H9 (cell line): ENCODE results near the gene RAI14. TPM values are rescaled to one million over a fixed set of nuclear protein-coding genes. Genes with fewer than 3 reads are reported as not detected.

Experiments used
- DNase-seq: peaks from one replicate; pipeline ENCODE4 v3.0.0-alpha.2; 2017
- H2AFZ ChIP-seq: one replicate; pipeline ENCODE4 v1.6.1; 2013; ENCODE audit warnings: mild to moderate bottlenecking, low read length, control low read depth, moderate library complexity
- H2AK5ac ChIP-seq: 2 replicates; pipeline ENCODE4 v1.6.1; 2013; ENCODE audit warnings: low read length, control low read depth, mixed read lengths; ENCODE audit not compliant: insufficient read length
- H2BK120ac ChIP-seq: one replicate; pipeline ENCODE4 v1.6.1; 2013; ENCODE audit warnings: low read depth, mild to moderate bottlenecking, low read length, control low read depth, inconsistent platforms; ENCODE audit not compliant: poor library complexity, severe bottlenecking
- H2BK12ac ChIP-seq: 2 replicates; pipeline ENCODE4 v1.6.1; 2013; ENCODE audit warnings: low read length, control low read depth, mixed read lengths, low read depth; ENCODE audit not compliant: insufficient read length
- H2BK15ac ChIP-seq: 2 replicates; pipeline ENCODE4 v1.6.1; 2013; ENCODE audit warnings: low read depth, low read length, control low read depth
- H2BK20ac ChIP-seq: one replicate; pipeline ENCODE4 v1.6.1; 2013; ENCODE audit warnings: low read depth, mild to moderate bottlenecking, low read length, control low read depth, inconsistent platforms; ENCODE audit not compliant: poor library complexity, severe bottlenecking
- H2BK5ac ChIP-seq: 2 replicates; pipeline ENCODE4 v1.6.1; 2013; ENCODE audit warnings: low read length, control low read depth, mixed read lengths; ENCODE audit not compliant: insufficient read length
- H3K14ac ChIP-seq: 2 replicates; pipeline ENCODE4 v1.6.1; 2013; ENCODE audit warnings: low read length, control low read depth; ENCODE audit not compliant: insufficient read depth
- H3K18ac ChIP-seq: 2 replicates; pipeline ENCODE4 v1.6.1; 2013; ENCODE audit warnings: low read depth, mild to moderate bottlenecking, mixed read lengths, low read length, control low read depth; ENCODE audit not compliant: insufficient read length
- H3K23ac ChIP-seq: 2 replicates; pipeline ENCODE4 v1.6.1; 2013; ENCODE audit warnings: low read length, control low read depth, mixed read lengths, low read depth; ENCODE audit not compliant: insufficient read length
- H3K23me2 ChIP-seq: 2 replicates; pipeline ENCODE4 v1.6.1; 2013; ENCODE audit warnings: low read depth, mild to moderate bottlenecking, mixed read lengths, low read length, control low read depth; ENCODE audit not compliant: insufficient read length, poor library complexity, severe bottlenecking
- H3K27ac ChIP-seq: 2 replicates; pipeline ENCODE4 v1.5.1; 2013; ENCODE audit warnings: low read length, control low read depth, mixed read lengths, low read depth; ENCODE audit not compliant: insufficient read length
- H3K27me3 ChIP-seq: 2 replicates; pipeline ENCODE4 v1.6.1; 2013; ENCODE audit warnings: low read length, control low read depth, inconsistent platforms; ENCODE audit not compliant: insufficient read depth
- H3K4ac ChIP-seq: 2 replicates; pipeline ENCODE4 v1.6.1; 2013; ENCODE audit warnings: low read depth, mild to moderate bottlenecking, control low read depth, inconsistent platforms, low read length, moderate library complexity
- H3K4me1 ChIP-seq: 2 replicates; pipeline ENCODE4 v1.6.1; 2013; ENCODE audit warnings: low read length, control low read depth, inconsistent platforms; ENCODE audit not compliant: insufficient read depth
- H3K4me2 ChIP-seq: 2 replicates; pipeline ENCODE4 v1.6.1; 2013; ENCODE audit warnings: low read length, control low read depth, mixed read lengths; ENCODE audit not compliant: insufficient read length, insufficient read depth
- H3K56ac ChIP-seq: 2 replicates; pipeline ENCODE4 v1.6.1; 2013; ENCODE audit warnings: low read depth, mild to moderate bottlenecking, mixed read lengths, low read length, control low read depth; ENCODE audit not compliant: insufficient read length
- H3K79me1 ChIP-seq: 2 replicates; pipeline ENCODE4 v1.6.1; 2013; ENCODE audit warnings: low read depth, mild to moderate bottlenecking, moderate library complexity, low read length, control low read depth, inconsistent platforms; ENCODE audit not compliant: insufficient read depth, poor library complexity, severe bottlenecking
- H3K79me2 ChIP-seq: 2 replicates; pipeline ENCODE4 v1.6.1; 2013; ENCODE audit warnings: low read length, control low read depth, inconsistent platforms; ENCODE audit not compliant: insufficient read depth
- H3K9ac ChIP-seq: 2 replicates; pipeline ENCODE4 v1.6.1; 2013; ENCODE audit warnings: low read length, control low read depth, mixed read lengths; ENCODE audit not compliant: insufficient read length; ENCODE audit errors: extremely low read depth
- H3K9me3 ChIP-seq: one replicate; pipeline ENCODE4 v1.6.1; 2013; ENCODE audit warnings: low read depth, low read length, inconsistent platforms; ENCODE audit not compliant: control insufficient read depth
- H3T11ph ChIP-seq: one replicate; pipeline ENCODE4 v1.6.1; 2013; ENCODE audit warnings: mild to moderate bottlenecking, low read length, control low read depth, inconsistent platforms
- H4K20me1 ChIP-seq: one replicate; pipeline ENCODE4 v1.6.1; 2013; ENCODE audit not compliant: control insufficient read depth, insufficient read length, insufficient read depth
- H4K5ac ChIP-seq: 2 replicates; pipeline ENCODE4 v1.6.1; 2013; ENCODE audit warnings: low read depth, mild to moderate bottlenecking, mixed read lengths, low read length, control low read depth; ENCODE audit not compliant: insufficient read length
- H4K8ac ChIP-seq: replicated peaks from 2 replicates; pipeline ENCODE4 v1.6.1; 2013; ENCODE audit warnings: low read length, control low read depth, mixed read lengths, low read depth; ENCODE audit not compliant: insufficient read length
- H4K91ac ChIP-seq: 2 replicates; pipeline ENCODE4 v1.6.1; 2013; ENCODE audit warnings: low read depth, mild to moderate bottlenecking, moderate library complexity, mixed read lengths, low read length, control low read depth; ENCODE audit not compliant: insufficient read length
- H3K27ac Mint-ChIP-seq, 3 experiments: 2 replicates in 2 of 3; 3 replicates in 1 of 3; pipeline ENCODE4 v1.8.0; 2020 to 2021; ENCODE audit warnings: mixed read lengths in 3 of 3, mild to moderate bottlenecking in 1 of 3, moderate library complexity in 1 of 3
- H3K27me3 Mint-ChIP-seq: 2 replicates; pipeline ENCODE4 v1.8.0; 2021; ENCODE audit warnings: low read depth, mild to moderate bottlenecking, moderate library complexity, mixed read lengths
- H3K36me3 Mint-ChIP-seq, 3 experiments: 2 replicates in 2 of 3; 3 replicates in 1 of 3; pipeline ENCODE4 v1.8.0; 2020 to 2021; ENCODE audit warnings: low read depth in 3 of 3, mixed read lengths in 3 of 3; ENCODE audit not compliant: insufficient read depth in 1 of 3
- H3K4me1 Mint-ChIP-seq, 2 experiments: 2 replicates each; pipeline ENCODE4 v1.8.0; 2020; ENCODE audit warnings: mixed read lengths in 2 of 2
- H3K4me3 Mint-ChIP-seq, 2 experiments: 2 replicates in 1 of 2; 3 replicates in 1 of 2; pipeline ENCODE4 v1.8.0; 2020 to 2021; ENCODE audit warnings: mild to moderate bottlenecking in 2 of 2, mixed read lengths in 2 of 2, moderate library complexity in 1 of 2
- H3K9me3 Mint-ChIP-seq, 2 experiments: 2 replicates in 1 of 2; 3 replicates in 1 of 2; pipeline ENCODE4 v1.8.0; 2020; ENCODE audit warnings: mild to moderate bottlenecking in 2 of 2, mixed read lengths in 2 of 2, moderate library complexity in 1 of 2
- CTCF ChIP-seq: fragments of 200-600 bp; sonication (generic); conservative IDR thresholded peaks from 3 replicates; pipeline ENCODE4 v1.8.0; 2021; ENCODE audit warnings: antibody characterized with exemption, mild to moderate bottlenecking
- WGBS: extraction: QIAGEN DNeasy Blood & Tissue Kit; methylation state at CpG from one replicate; pipeline ENCODE4 v1.1.7; 2013; ENCODE audit warnings: missing lambda C conversion rate, low lambda C conversion rate, mixed read lengths; ENCODE audit not compliant: insufficient read length; ENCODE audit errors: extremely low coverage; 5-methylcytosine and 5-hydroxymethylcytosine counted together
- total RNA-seq: library from RNA; stranded (reverse); gene quantifications from 2 replicates; pipeline ENCODE4 v1.2.1, GENCODE V29; 2021

RAI14 gene
- total RNA-seq, 1 experiment from 2014 or later = 127 TPM

GRCh38 chr5:34626036-34626435, 30.1 kb upstream of the RAI14 start:
- no peak overlapping the region for H2BK120ac ChIP-seq
- no peak overlapping the region for H2AK5ac ChIP-seq
- no peaks in the 10 kb centered on the region for H4K20me1 ChIP-seq
- H3K79me1 ChIP-seq = no peaks in the 10 kb centered on the region
- no peaks in the 10 kb centered on the region for H3K4me1 ChIP-seq
- H3K4ac ChIP-seq = no peak overlapping the region
- peaks cover 6% of the 10 kb centered on the region for H3K9me3 ChIP-seq
- Mint-ChIP-seq H3K4me3 (no peak overlapping the region), H3K36me3 (peaks cover 0 to 7% (median 2%) of the 10 kb centered on the region in 3 experiments; a peak in 4 of 7 replicates), H3K4me1 (peaks cover 3 to 5% of the 10 kb centered on the region in 2 experiments; a peak in 3 of 4 replicates), H3K27me3 (no peaks in the 10 kb centered on the region; the same call in 1 of the 2 replicates), H3K9me3 (peaks cover 7% of the 10 kb centered on the region in 2 experiments; a peak in 4 of 5 replicates), H3K27ac (no peak overlapping the region)
- no peaks in the 10 kb centered on the region for H3K79me2 ChIP-seq
- no peak for TF ChIP-seq CTCF
- H3T11ph ChIP-seq = no peak overlapping the region
- no peak overlapping the region for H3K4me2 ChIP-seq
- no peak overlapping the region for H3K18ac ChIP-seq
- H2BK5ac ChIP-seq = no peak overlapping the region
- no peak overlapping the region for H4K8ac ChIP-seq
- no peak overlapping the region for H3K14ac ChIP-seq
- no peak overlapping the region for H2BK12ac ChIP-seq
- WGBS = no CpG with 5 or more reads among the region's 6 CpGs
- no peak overlapping the region for H2BK15ac ChIP-seq
- H2BK20ac ChIP-seq = no peak overlapping the region
- no peak for DNase-seq
- no peak overlapping the region for H3K23ac ChIP-seq
- H3K9ac ChIP-seq = no peak overlapping the region
- H2AFZ ChIP-seq = no peak overlapping the region
- no peaks in the 10 kb centered on the region for H3K23me2 ChIP-seq
- no peak overlapping the region for H4K5ac ChIP-seq
- no peak overlapping the region for H4K91ac ChIP-seq
- no peak overlapping the region for H3K27ac ChIP-seq
- H3K27me3 ChIP-seq = no peaks in the 10 kb centered on the region
- H3K56ac ChIP-seq = no peak overlapping the region
